Right renal cortex interstitium (tissue), 3 donors: ENCODE measurements around the gene GUCA2B. TPM values are rescaled to one million over a fixed set of nuclear protein-coding genes. Genes with fewer than 3 reads are reported as not detected.

Experiments used
- DNase-seq, 3 donors: peaks; one replicate each; pipeline ENCODE4 v3.0.0-alpha.2; 2013; ENCODE audit warnings: low read depth in 3 of 3, low spot score in 2 of 3
- polyA plus RNA-seq, 3 donors: library from polyadenylated mRNA; unstranded; fragments of 120-200 nt; gene quantifications; one replicate each; pipeline ENCODE4 v1.2.1, GENCODE V29; 2013; ENCODE audit not compliant: insufficient read length in 3 of 3

The GUCA2B gene
- polyA plus RNA-seq, 3 donors: not detected

GRCh38 chr1:42183957-42184268, 30.7 kb downstream of the GUCA2B start:
- no peak for DNase-seq

- no peak for DNase-seq
Measured at GRCh38 chr1:42184616-42185015, 31.4 kb downstream of the GUCA2B start.

GRCh38 chr1:42186152-42186551, 32.9 kb downstream of the GUCA2B start:
- no peak for DNase-seq

- no peak for DNase-seq
Measured at GRCh38 chr1:42189931-42190853, 37.0 kb downstream of the GUCA2B start.

- DNase-seq: no peak
Measured at GRCh38 chr1:42191319-42191718, 38.1 kb downstream of the GUCA2B start.

GRCh38 chr1:42192106-42192505, 38.9 kb downstream of the GUCA2B start:
- no peak for DNase-seq

- no peak for DNase-seq
Measured at GRCh38 chr1:42195841-42196240, 42.6 kb downstream of the GUCA2B start.

- no peak for DNase-seq
Measured at GRCh38 chr1:42198251-42198650, 45.0 kb downstream of the GUCA2B start.

GRCh38 chr1:42201986-42202385, 48.8 kb downstream of the GUCA2B start:
- no peak for DNase-seq

Other genes starting within 250 kb of the GUCA2B start
- gene HIVEP3, start 234.5 kb upstream of the GUCA2B start, polyA plus RNA-seq: 1 to 10 TPM; 3.6 to 4.9 (median 4.0) TPM
- gene GUCA2A, start 11.3 kb downstream of the GUCA2B start, polyA plus RNA-seq: not detected
- gene FOXJ3, start 181.8 kb downstream of the GUCA2B start, polyA plus RNA-seq: 10 to 100 TPM; 40.0 to 41.4 (median 40.9) TPM
- gene RIMKLA, start 227.4 kb downstream of the GUCA2B start, polyA plus RNA-seq: under 1 TPM; 0.40 to 0.47 (median 0.42) TPM